Limb (tissue), 2 donors: ENCODE results near the gene HSPG2.
"Not testable (repeated sequence)": the region's sequence is repeated elsewhere in the genome, so short reads cannot be mapped to it uniquely, and the experiment has no call there.

Source experiments
- DNase-seq, 2 donors: peaks; one replicate each; pipeline ENCODE4 v3.0.0-alpha.2; 2016; ENCODE audit errors: extremely low spot score in 2 of 2

HSPG2 gene

DNA sequence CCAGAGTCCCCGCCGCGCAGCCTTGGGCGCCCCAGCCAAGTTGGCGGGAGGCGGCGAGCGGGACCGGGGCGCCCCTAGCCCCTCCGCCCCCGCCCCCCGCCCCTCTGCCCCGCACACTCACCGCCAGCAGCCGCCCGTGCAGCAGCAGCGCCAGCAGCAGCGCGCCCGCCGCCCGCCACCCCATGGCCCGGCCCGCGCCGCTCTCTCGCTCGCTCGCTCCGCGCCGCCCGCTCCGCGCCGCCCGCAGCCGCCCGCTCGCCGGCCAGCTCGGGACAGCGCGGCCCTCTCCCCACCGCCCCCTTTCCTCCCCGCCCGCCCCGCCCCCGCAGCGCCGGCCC lies at the start of gene HSPG2:
Gene HSPG2, minus strand, starts transcription at position 277 of the 338 bp plus-strand sequence. Its CDS starts 93 bp downstream, at position 184.
- no peak for DNase-seq

- not testable (repeated sequence) for DNase-seq
These were observed 49.3 kb upstream of the HSPG2 start for GRCh38 chr1:21986386-21986785.

- DNase-seq = not testable (repeated sequence)
These were observed 48.8 kb upstream of the HSPG2 start for GRCh38 chr1:21985893-21986292.

- DNase-seq = not testable (repeated sequence)
These were observed 46.4 kb upstream of the HSPG2 start for GRCh38 chr1:21983539-21983938.

DNA sequence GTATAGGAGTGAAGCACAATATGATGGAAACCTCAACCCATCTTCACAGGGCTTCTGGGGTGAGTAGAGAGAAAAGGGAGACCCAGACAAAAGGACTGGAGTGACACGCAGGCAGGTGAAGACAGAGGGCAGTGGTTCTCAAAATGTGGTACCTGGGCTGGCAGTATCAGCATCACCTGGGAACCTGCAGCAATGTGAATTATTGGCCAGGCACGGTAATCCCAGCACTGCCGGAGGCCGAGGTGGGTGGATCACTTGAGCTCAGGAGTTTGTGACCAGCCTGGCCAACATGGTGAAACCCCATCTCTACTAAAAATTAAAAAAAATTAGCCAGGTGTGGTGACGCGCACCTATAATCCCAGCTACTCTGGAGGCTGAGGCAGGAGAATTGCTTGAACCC lies 45.0 kb upstream of the HSPG2 start:
- not testable (repeated sequence) for DNase-seq

DNA sequence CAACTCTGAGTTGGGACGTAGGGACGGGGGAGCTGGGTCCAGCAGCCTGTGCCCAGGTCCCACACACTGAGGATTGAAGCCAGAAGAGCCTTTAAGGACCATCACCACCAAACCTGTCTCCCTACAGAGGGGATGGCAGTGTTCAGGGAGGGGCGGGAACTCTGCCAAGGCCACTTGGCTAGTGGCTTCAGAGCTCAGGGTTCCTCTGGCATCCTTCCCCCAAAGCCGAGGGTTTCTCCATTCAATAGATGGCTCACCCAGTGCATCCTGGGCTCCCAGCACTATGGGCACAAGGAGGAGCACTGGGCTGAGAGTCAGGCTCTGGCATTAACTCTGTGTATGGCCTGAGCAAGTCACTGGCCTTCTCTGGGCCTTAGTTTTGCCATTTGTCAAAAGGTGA lies 44.1 kb upstream of the HSPG2 start:
- not testable (repeated sequence) for DNase-seq

DNA sequence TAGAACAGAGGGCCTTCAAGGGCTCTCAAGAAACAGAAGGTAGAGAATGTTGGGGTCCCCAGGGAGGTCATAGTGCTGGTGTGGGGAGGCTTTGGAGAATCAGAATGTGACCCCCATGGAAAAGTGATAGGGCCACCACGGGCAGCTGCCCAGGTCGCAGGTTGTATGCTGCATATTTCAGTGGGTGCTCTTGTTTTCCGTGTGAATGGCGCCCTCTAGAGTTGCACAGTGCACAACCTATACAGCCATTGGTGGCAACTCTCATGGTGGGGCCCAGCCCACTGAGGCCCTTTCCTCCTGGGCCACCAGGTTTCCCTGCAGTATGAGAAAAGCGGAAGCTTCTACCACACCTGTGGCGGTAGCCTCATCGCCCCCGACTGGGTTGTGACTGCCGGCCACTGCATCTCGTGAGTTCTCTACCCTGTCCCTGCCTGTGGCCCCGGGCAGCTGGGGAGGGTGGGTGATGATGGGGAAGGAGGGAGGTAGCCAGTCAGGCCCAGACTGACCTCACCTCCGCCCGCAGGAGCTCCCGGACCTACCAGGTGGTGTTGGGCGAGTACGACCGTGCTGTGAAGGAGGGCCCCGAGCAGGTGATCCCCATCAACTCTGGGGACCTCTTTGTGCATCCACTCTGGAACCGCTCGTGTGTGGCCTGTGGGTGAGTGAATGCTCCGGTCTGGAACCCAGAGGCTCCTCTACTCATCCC lies 43.6 kb upstream of the HSPG2 start:
- DNase-seq = not testable (repeated sequence)

DNA sequence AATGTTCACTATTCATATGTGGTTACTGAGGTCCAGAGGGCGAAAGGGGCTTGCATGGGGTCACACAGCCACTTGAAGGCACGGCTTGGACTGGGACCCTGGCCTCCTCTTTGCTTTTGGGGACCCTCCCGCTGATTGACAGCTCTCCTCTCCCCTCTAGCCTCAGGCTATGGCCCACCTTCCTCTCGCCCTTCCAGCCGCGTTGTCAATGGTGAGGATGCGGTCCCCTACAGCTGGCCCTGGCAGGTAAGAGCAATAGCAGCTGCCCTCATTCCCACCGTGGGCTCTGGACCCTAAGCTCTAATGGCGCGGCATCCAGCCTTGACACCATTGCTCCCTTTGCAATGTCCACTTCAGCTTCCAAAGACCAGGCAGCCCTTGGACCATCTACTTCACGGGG lies 41.1 kb upstream of the HSPG2 start:
- not testable (repeated sequence) for DNase-seq

DNA sequence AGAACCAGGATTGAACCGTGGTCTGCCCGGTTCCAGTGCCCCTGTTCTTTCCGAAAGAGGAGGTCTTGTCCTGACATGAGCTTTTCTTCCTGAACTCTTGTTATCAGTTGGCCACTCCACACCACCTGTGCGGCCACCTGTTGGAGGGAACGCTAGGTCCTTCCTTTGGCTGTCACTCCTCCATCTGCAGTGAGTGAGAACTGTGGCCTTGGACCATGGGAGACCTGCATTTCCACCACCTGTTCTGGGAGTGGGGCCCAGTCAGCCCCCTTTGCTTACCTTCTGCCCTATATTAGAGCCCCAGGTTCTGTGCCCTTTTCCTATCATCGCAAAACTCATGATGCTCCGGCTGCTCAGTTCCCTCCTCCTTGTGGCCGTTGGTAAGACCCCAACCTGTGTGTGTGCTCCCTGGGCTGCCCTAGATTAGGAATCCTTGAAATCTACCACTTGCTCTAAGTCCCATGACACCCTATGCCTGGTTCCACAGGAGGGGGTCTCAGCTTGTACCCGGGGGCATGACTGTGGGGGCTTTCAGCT lies 39.7 kb upstream of the HSPG2 start, which contains the start of gene CELA3B:
Gene CELA3B, plus strand, starts transcription at position 320 of the 537 bp plus-strand sequence. Its CDS starts 18 bp downstream, at position 338.
- DNase-seq = not testable (repeated sequence)

GRCh38 chr1:21975296-21975695 lies 38.2 kb upstream of the HSPG2 start:
- DNase-seq = not testable (repeated sequence)

- not testable (repeated sequence) for DNase-seq
These were observed 37.6 kb upstream of the HSPG2 start for GRCh38 chr1:21974699-21975098.

DNA sequence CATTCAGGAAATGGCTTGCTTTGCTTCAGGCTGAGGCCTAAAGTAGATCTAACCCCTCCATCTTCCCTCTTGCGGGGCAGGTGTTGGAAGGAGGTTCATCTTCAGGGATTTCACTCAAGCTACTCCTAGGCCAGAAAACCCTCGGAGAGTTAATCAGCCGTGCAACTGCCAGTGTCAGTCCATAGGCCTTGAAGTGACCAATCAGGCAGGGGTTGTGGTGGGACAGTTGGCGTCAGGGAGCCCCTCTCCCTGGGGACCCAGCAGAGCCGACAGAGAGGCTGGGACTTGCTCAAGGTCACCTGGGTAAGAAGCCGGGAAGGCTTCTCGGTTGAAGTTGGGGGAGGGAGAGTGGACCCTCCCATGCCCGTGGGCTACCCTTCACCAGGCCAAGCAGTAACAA lies 36.8 kb upstream of the HSPG2 start:
- DNase-seq = not testable (repeated sequence)

DNA sequence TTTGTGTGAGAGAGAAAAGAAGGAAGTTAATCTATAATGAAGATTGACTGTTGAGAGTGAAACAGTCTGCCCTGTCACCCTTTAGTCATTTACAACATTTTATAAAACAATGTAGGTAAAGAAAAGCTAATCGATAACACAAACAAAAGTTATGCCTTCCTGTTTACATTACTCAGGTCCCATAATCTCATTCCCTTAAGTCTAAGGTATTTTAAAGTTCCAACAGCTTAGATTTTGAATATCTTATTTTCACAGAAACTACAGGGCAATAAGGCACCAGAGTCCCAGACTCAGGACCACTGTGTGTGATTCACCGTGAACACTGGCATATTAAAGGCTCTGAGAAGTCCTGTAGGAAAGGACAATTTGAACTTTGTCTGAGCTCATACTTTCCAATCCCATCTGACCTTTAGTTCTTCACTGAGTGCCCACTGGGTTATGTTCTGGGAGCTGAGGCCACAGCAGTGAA lies 35.9 kb upstream of the HSPG2 start:
- DNase-seq = not testable (repeated sequence)

- not testable (repeated sequence) for DNase-seq
These were observed 33.4 kb upstream of the HSPG2 start for GRCh38 chr1:21970523-21970922.

GRCh38 chr1:21969066-21969465 lies 32.0 kb upstream of the HSPG2 start:
- DNase-seq = not testable (repeated sequence)

DNA sequence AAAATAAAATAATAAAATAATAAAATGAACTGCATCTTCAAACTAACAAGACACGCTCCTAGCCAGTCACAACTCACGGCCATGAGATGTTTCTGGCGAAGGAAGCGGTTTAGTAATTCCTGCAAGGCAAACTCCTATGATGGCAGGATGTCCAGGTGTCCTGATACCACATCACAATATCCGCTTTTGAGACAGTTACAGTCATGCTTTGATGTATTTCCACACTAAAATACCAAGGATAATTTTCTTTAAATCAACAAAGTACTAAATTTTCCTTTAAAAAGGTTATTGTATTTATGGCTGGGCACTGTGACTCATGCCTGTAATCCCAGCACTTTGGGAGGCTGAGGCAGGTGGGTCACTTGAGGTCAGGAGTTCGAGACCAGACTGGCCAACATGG lies 30.1 kb upstream of the HSPG2 start:
- DNase-seq = not testable (repeated sequence)

DNA sequence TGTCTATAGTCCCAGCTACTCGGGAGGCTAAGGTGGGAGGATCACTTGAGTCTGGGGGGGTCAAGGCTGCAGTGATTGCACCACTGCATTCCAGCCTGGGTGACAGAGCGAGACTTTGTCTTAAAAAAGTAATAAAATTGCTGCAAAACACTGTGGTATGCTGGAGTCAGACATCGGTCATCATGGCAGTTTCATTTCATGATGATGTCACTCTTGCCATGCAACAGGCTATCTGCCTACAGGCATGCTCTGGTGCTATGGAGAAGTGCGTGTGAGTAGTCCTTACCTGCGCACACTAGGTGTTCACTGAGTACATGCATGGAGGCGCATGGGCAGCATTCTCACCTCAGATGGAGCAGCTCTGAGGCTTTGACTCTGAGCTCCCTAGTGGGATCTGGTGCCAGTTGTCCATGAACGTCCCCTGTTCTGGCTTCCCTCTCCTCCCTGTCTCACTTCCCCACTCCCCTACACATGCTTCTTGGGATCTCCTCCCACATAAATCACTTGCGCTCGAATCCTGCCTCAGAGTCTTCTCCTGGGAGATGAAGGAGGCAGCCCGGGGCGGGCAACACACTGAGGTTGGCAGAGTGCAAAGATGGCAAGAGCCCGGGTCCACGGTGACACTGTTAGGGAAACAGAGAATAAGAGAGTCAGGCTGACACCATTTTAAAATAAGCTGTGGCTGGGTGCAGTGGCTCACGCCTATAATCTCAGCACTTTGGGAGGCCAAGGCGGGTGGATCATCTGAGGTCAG lies 29.3 kb upstream of the HSPG2 start:
- DNase-seq = no peak

GRCh38 chr1:21963477-21964217 lies 26.5 kb upstream of the HSPG2 start:
- peak; percentile 63 to 90 for DNase-seq

GRCh38 chr1:21961799-21962198 lies 24.7 kb upstream of the HSPG2 start:
- DNase-seq = no peak

GRCh38 chr1:21961337-21961736 lies 24.2 kb upstream of the HSPG2 start:
- DNase-seq = no peak

- no peak for DNase-seq
These were observed 19.8 kb upstream of the HSPG2 start for GRCh38 chr1:21956720-21957552.
